A549 (cell line): ENCODE data around the gene IL23R. TPM values are rescaled to one million over a fixed set of nuclear protein-coding genes. Genes with fewer than 3 reads are reported as not detected.
A peak's percentile ranks its signal among the peaks of the same experiment; 100 is the strongest.

Source experiments
- ATAC-seq, 2 experiments: fragments of 200-7000 bp in 1 of 2; fragments of >200 bp in 1 of 2; cut with Nextera tagmentation in 1 of 2; cut with Tn5 transposase in 1 of 2; 3 replicates each; pipeline versions ENCODE4 v1.8.0 to v1.9.1; 2018 to 2020; ENCODE audit warnings: mild to moderate bottlenecking in 1 of 2, moderate library complexity in 1 of 2
- CTCF ChIA-PET: fragments of 300-600 bp; sonication (Branson Sonifier 250); formaldehyde crosslinking; extraction: SDS; loops from one replicate; lab custom pipeline; 2021; ENCODE audit warnings: antibody characterized with exemption, inconsistent platforms; lab: Yijun Ruan, JAX
- POLR2A ChIA-PET: fragments of 350-600 bp; formaldehyde crosslinking; extraction: SDS; loops from one replicate; lab custom pipeline; 2021; ENCODE audit warnings: antibody characterized with exemption, inconsistent platforms; lab: Yijun Ruan, JAX
- DNase-seq, 2 experiments: peaks; one replicate each; pipeline versions ENCODE4 v3.0.0 to v3.0.0-alpha.2; 2011 to 2016; ENCODE audit warnings: low read depth in 1 of 2, low spot score in 1 of 2
- FAIRE-seq: peaks from 2 replicates; lab custom pipeline; 2011; peaks lifted over from hg19 to GRCh38; lab: Jason Lieb, UNC
- H3K27ac ChIP-seq, 2 experiments: fragments of >200 bp; sonication (Bioruptor Twin); formaldehyde crosslinking; 3 replicates each; pipeline ENCODE4 v1.5.1; 2016 to 2017
- H3K4me1 ChIP-seq: fragments of >200 bp; sonication (Bioruptor Twin); formaldehyde crosslinking; 3 replicates; pipeline ENCODE4 v1.6.1; 2016
- H3K4me2 ChIP-seq: fragments of >200 bp; sonication (Bioruptor Twin); formaldehyde crosslinking; 3 replicates; pipeline ENCODE4 v1.6.1; 2016
- H3K4me3 ChIP-seq: fragments of >200 bp; sonication (Bioruptor Twin); formaldehyde crosslinking; 3 replicates; pipeline ENCODE4 v1.5.1; 2016
- H3K9me3 ChIP-seq: fragments of >200 bp; sonication (Bioruptor Twin); formaldehyde crosslinking; 3 replicates; pipeline ENCODE4 v1.6.1; 2016
- CEBPB ChIP-seq, 2 experiments: fragments of >200 bp in 1 of 2; sonication (Bioruptor Twin) in 1 of 2; formaldehyde crosslinking in 1 of 2; IDR thresholded peaks; 2 replicates each; pipeline ENCODE4 v1.6.1; 2012 to 2016
- CHD2 ChIP-seq: fragments of 150-350 bp; IDR thresholded peaks from 2 replicates; pipeline ENCODE4 v1.6.1; 2014; ENCODE audit warnings: low read length; ENCODE audit not compliant: partially characterized antibody
- CHD4 ChIP-seq: fragments of 200-600 bp; sonication (generic); IDR thresholded peaks from 2 replicates; pipeline ENCODE4 v1.6.1; 2016; ENCODE audit warnings: antibody characterized with exemption, mild to moderate bottlenecking, borderline replicate concordance
- CTCF ChIP-seq: fragments of >200 bp; sonication (Bioruptor Twin); formaldehyde crosslinking; IDR thresholded peaks from 3 replicates; pipeline ENCODE4 v1.5.1; 2016
- EP300 ChIP-seq, 2 experiments: fragments of >200 bp; sonication (Bioruptor Twin); formaldehyde crosslinking; IDR thresholded peaks; 2 replicates in 1 of 2; 3 replicates in 1 of 2; pipeline ENCODE4 v1.6.1; 2016 to 2017
- ESRRA ChIP-seq: fragments of 150-350 bp; IDR thresholded peaks from 2 replicates; pipeline ENCODE4 v1.6.1; 2014; ENCODE audit warnings: mild to moderate bottlenecking, low read length, borderline replicate concordance
- HDAC2 ChIP-seq: fragments of 200-600 bp; sonication (generic); IDR thresholded peaks from 2 replicates; pipeline ENCODE4 v1.6.1; 2016
- HEYL ChIP-seq: fragments of 250-450 bp; sonication (Bioruptor Pico); IDR thresholded peaks from 2 replicates; pipeline ENCODE4 v1.8.0; 2021; ENCODE audit warnings: mild to moderate bottlenecking, moderate library complexity
- MAZ ChIP-seq: fragments of 150-350 bp; IDR thresholded peaks from 2 replicates; pipeline ENCODE4 v1.6.1; 2014; ENCODE audit warnings: antibody characterized with exemption, low read depth, low read length, borderline replicate concordance
- MYC ChIP-seq: IDR thresholded peaks from 2 replicates; pipeline ENCODE4 v1.6.1; 2012; ENCODE audit warnings: mild to moderate bottlenecking, inconsistent platforms, low read length, improper control_type of control experiment, borderline replicate concordance
- RARB ChIP-seq: fragments of 250-450 bp; sonication (Bioruptor Pico); IDR thresholded peaks from 2 replicates; pipeline ENCODE4 v1.8.0; 2021; ENCODE audit warnings: mild to moderate bottlenecking, moderate library complexity
- REST ChIP-seq: fragments of 200-600 bp; sonication (generic); IDR thresholded peaks from 2 replicates; pipeline ENCODE4 v1.6.1; 2016; ENCODE audit warnings: antibody characterized with exemption, mild to moderate bottlenecking, moderate library complexity
- RFX5 ChIP-seq: fragments of 450-650 bp; IDR thresholded peaks from 2 replicates; pipeline ENCODE4 v1.7.1; 2014; ENCODE audit warnings: antibody characterized with exemption, mild to moderate bottlenecking, moderate library complexity
- TFCP2L1 ChIP-seq: fragments of 250-450 bp; sonication (Bioruptor Pico); IDR thresholded peaks from 2 replicates; pipeline ENCODE4 v1.5.0; 2021; ENCODE audit warnings: mild to moderate bottlenecking
- ZNF302 ChIP-seq: fragments of 250-450 bp; sonication (Bioruptor Pico); IDR thresholded peaks from 2 replicates; pipeline ENCODE4 v1.9.0; 2021; ENCODE audit warnings: inconsistent platforms, mild to moderate bottlenecking, moderate library complexity
- WGBS: methylation state at CpG from one replicate; pipeline ENCODE4 v1.1.6; 2017; ENCODE audit errors: missing lambda C conversion rate; 5-methylcytosine and 5-hydroxymethylcytosine counted together
- polyA plus RNA-seq, 4 experiments: library from polyadenylated mRNA; depleted of rRNA in 3 of 4; stranded (reverse); fragments of >200 nt; fragmentation: RNase III in 1 of 4; extraction: RNeasy Plus Mini Kit Qiagen cat#74134 plus additional on column Dnase treatment in 1 of 4; gene quantifications; 2 replicates in 3 of 4; 3 replicates in 1 of 4; pipeline ENCODE4 v1.2.3, GENCODE V29; 2011 to 2017
- TF ChIP-seq, protein P1 (sequence below): fragments of 250-450 bp; sonication (Bioruptor Pico); IDR thresholded peaks from 2 replicates; pipeline ENCODE4 v1.5.0; 2020; ENCODE audit warnings: low read depth, mild to moderate bottlenecking, moderate library complexity
- TF ChIP-seq, protein P2 (sequence below): fragments of >200 bp; sonication (Bioruptor Twin); formaldehyde crosslinking; IDR thresholded peaks from 3 replicates; pipeline ENCODE4 v1.6.1; 2016

Gene IL23R
- polyA plus RNA-seq, 2 of the 4 experiments (the other 2 are of a cell fraction): not detected

- ChIA-PET CTCF (interaction anchor here (0.9 kb wide), 1 partner anchor 9 kb away, joined by 4 read pairs; no protein-coding TSS in a partner anchor), POLR2A (no interaction called here)
- no peak overlapping the region for H3K27ac ChIP-seq
- H3K4me2 ChIP-seq: no peak overlapping the region
- H3K4me3 ChIP-seq: no peak overlapping the region
- no peaks in the 10 kb centered on the region for H3K4me1 ChIP-seq
- TF ChIP-seq, protein P1, sequence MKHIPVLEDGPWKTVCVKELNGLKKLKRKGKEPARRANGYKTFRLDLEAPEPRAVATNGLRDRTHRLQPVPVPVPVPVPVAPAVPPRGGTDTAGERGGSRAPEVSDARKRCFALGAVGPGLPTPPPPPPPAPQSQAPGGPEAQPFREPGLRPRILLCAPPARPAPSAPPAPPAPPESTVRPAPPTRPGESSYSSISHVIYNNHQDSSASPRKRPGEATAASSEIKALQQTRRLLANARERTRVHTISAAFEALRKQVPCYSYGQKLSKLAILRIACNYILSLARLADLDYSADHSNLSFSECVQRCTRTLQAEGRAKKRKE (CRISPR knock-in tag): no peak
- TF ChIP-seq ESRRA (no peak), HEYL (CRISPR knock-in tag) (no peak), EP300 (IDR thresholded peaks at IDR 0.05) (no peak)
- 59% methylated on average over 2 of the region's 2 CpGs for WGBS
- ATAC-seq: no peak
- DNase-seq: no peak
- FAIRE-seq: no peak
- H3K9me3 ChIP-seq: no peaks in the 10 kb centered on the region
These were observed 33.1 kb upstream of the IL23R start for GRCh38 chr1:67133177-67133576.

DNA sequence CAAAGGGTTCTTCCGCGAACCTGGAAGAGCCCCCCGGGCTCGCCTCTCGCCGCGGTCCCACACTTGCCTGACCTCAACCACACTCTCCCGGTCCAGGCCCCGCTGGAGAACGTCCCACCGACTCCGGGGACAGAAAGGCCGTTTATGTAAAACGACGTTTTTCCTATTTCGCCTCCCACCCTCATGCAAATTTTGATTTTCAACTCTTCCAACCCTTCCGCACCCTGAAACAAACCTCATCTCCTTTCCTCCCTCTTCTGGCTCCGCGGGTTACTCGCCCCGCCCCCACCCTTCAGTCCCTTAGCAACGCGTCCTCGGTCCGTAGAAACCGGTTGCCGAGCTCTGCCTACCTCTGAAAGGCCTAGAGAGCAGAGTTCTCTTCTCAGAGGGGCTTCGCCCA is 31.6 kb upstream of the IL23R start, which contains the start of gene C1orf141:
Gene C1orf141, minus strand, starts transcription at position 276 of the 400 bp plus-strand sequence. CDS start 7,730 bp downstream, outside the sequence.
- Histone ChIP-seq H3K9me3 (no peaks in the 10 kb centered on the region), H3K4me2 (no peak within 1 kb of the TSS), H3K27ac (no peak within 1 kb of the TSS), H3K4me3 (no peak within 1 kb of the TSS), H3K4me1 (no peaks in the 10 kb centered on the region)
- no peak for DNase-seq
- 92% methylated on average over 27 of the region's 28 CpGs for WGBS
- CTCF ChIA-PET: interaction anchor here (0.7 to 1.6 kb wide), 2 partner anchors 13 to 15 kb away, joined by 3 to 4 read pairs; no protein-coding TSS in a partner anchor
- TF ChIP-seq, protein P2, sequence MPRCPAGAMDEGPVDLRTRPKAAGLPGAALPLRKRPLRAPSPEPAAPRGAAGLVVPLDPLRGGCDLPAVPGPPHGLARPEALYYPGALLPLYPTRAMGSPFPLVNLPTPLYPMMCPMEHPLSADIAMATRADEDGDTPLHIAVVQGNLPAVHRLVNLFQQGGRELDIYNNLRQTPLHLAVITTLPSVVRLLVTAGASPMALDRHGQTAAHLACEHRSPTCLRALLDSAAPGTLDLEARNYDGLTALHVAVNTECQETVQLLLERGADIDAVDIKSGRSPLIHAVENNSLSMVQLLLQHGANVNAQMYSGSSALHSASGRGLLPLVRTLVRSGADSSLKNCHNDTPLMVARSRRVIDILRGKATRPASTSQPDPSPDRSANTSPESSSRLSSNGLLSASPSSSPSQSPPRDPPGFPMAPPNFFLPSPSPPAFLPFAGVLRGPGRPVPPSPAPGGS: no peak
- TF ChIP-seq EP300 (IDR thresholded peaks at IDR 0.05) (no peak), HEYL (CRISPR knock-in tag) (no peak), CHD4 (no peak), CTCF (no peak), RFX5 (no peak), REST (no peak), RARB (CRISPR knock-in tag) (no peak), ZNF302 (CRISPR knock-in tag) (no peak), TFCP2L1 (CRISPR knock-in tag) (no peak), HDAC2 (no peak)
- POLR2A ChIA-PET: no interaction called here
- ATAC-seq: no peak
- FAIRE-seq: no peak

- H3K27ac ChIP-seq: no peak overlapping the region
- H3K4me2 ChIP-seq: no peak overlapping the region
- no peak for FAIRE-seq
- H3K9me3 ChIP-seq: no peaks in the 10 kb centered on the region
- 72% methylated on average over 2 of the region's 2 CpGs for WGBS
- no peak overlapping the region for H3K4me3 ChIP-seq
- POLR2A ChIA-PET: interaction anchor here (0.6 kb wide), 1 partner anchor 82 kb away, joined by 6 read pairs; no protein-coding TSS in a partner anchor
- TF ChIP-seq CHD2 (no peak), CEBPB (IDR thresholded peaks at IDR 0.05) (0 out of 4 replicates have a peak, but pooled peaks of 1 of the 2 experiments have one; percentile 23), ZNF302 (CRISPR knock-in tag) (no peak), MYC (no peak), MAZ (no peak)
- ATAC-seq: no peak
- CTCF ChIA-PET: interaction anchor here (1.6 kb wide), 1 partner anchor 14 kb away, joined by 4 read pairs; no protein-coding TSS in a partner anchor
- H3K4me1 ChIP-seq: no peaks in the 10 kb centered on the region
- no peak for DNase-seq
These were observed 30.9 kb upstream of the IL23R start for GRCh38 chr1:67135354-67135753.
